Measurements from ENCODE around the gene MTMR4.

The MTMR4 gene

DNA sequence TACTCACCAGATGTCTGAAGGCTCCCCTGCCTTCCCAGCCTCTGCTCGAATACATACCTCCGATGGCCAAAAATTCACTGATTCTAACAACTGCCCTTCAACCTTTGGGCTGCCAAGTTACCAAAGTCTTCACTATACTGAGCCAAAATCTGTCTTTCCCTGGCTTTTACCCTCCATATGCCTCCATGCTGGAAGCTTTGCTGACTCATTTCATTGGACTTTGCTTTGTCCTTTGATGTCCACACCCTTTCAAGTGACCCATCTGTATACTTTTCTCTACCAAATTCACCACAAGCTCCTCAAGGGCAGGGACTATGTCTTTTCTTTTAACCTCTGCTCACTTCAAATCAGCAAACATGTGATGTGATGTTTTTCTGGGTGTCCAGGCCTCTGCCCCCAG is 21.0 kb upstream of the MTMR4 start:
- Histone ChIP-seq H3K27me3 (ENCODE audit: insufficient read depth, low read length) (peaks cover 13% of the 10 kb centered on the region), H3K79me2 (ENCODE audit: insufficient read depth, low read length) (no peaks in the 10 kb centered on the region), H3K36me3 (ENCODE audit: insufficient read depth, low read length) (no peaks in the 10 kb centered on the region), H3K9me3 (ENCODE audit: low read length) (no peaks in the 10 kb centered on the region), H3K4me3 (ENCODE audit: low read depth, low read length, poor library complexity, severe bottlenecking) (no peak overlapping the region), H3K9me2 (ENCODE audit: low read depth, low read length) (no peaks in the 10 kb centered on the region), H3K9ac (ENCODE audit: low read length) (no peak overlapping the region), H4K20me1 (ENCODE audit: insufficient read depth, low read length) (no peaks in the 10 kb centered on the region), H2AFZ (ENCODE audit: low read length) (no peak overlapping the region), H3K4me1 (ENCODE audit: insufficient read depth, low read length, severe bottlenecking) (no peaks in the 10 kb centered on the region), H3K4me2 (ENCODE audit: low read length) (no peak overlapping the region), H3K27ac (ENCODE audit: low read depth, low read length, poor library complexity, severe bottlenecking) (no peak overlapping the region), H3F3A (ENCODE audit: insufficient read depth, low read length) (no peaks in the 10 kb centered on the region)
- TF ChIP-seq EZH2 (IDR thresholded peaks at IDR 0.05; ENCODE audit: borderline replicate concordance, low read length) = no peak
- TF ChIP-seq, protein P1, sequence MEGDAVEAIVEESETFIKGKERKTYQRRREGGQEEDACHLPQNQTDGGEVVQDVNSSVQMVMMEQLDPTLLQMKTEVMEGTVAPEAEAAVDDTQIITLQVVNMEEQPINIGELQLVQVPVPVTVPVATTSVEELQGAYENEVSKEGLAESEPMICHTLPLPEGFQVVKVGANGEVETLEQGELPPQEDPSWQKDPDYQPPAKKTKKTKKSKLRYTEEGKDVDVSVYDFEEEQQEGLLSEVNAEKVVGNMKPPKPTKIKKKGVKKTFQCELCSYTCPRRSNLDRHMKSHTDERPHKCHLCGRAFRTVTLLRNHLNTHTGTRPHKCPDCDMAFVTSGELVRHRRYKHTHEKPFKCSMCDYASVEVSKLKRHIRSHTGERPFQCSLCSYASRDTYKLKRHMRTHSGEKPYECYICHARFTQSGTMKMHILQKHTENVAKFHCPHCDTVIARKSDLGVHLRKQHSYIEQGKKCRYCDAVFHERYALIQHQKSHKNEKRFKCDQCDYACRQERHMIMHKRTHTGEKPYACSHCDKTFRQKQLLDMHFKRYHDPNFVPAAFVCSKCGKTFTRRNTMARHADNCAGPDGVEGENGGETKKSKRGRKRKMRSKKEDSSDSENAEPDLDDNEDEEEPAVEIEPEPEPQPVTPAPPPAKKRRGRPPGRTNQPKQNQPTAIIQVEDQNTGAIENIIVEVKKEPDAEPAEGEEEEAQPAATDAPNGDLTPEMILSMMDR (IDR thresholded peaks at IDR 0.05; ENCODE audit: low read length) = no peak

DNA sequence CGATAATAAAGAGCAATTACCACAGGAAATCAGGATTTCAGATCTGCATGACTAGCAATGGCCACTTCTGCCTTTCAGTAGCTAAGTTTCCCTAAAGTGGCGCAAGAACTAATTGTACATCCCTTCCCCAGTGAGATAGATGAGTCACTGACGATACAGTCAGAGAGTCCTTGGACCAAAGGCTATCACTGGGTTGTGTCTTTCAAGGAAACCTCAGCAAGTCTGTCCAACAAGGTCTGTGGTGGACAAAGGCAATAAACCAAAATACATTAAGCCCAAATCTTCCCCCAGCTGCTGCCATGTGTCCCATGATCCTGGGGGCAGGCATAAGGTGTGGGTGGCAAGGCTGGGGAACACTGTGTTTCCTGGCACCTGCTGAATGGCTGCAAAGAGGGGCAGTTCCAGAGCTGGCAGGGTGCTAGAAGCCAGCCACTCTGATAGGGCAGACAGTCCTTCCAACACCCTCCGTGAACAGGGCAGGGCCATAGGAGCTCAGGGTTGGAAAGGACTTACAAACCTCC is 20.5 kb upstream of the MTMR4 start:
- Histone ChIP-seq H3K27ac (ENCODE audit: low read depth, low read length, poor library complexity, severe bottlenecking) (no peak overlapping the region), H2AFZ (ENCODE audit: low read length) (no peak overlapping the region), H4K20me1 (ENCODE audit: insufficient read depth, low read length) (no peaks in the 10 kb centered on the region), H3K79me2 (ENCODE audit: insufficient read depth, low read length) (no peaks in the 10 kb centered on the region), H3K4me3 (ENCODE audit: low read depth, low read length, poor library complexity, severe bottlenecking) (no peak overlapping the region), H3K27me3 (ENCODE audit: insufficient read depth, low read length) (peaks cover 17% of the 10 kb centered on the region), H3K4me2 (ENCODE audit: low read length) (no peak overlapping the region), H3F3A (ENCODE audit: insufficient read depth, low read length) (no peaks in the 10 kb centered on the region), H3K36me3 (ENCODE audit: insufficient read depth, low read length) (no peaks in the 10 kb centered on the region), H3K9me2 (ENCODE audit: low read depth, low read length) (no peaks in the 10 kb centered on the region), H3K4me1 (ENCODE audit: insufficient read depth, low read length, severe bottlenecking) (no peaks in the 10 kb centered on the region), H3K9ac (ENCODE audit: low read length) (no peak overlapping the region), H3K9me3 (ENCODE audit: low read length) (no peaks in the 10 kb centered on the region)
- no peak for TF ChIP-seq EZH2 (IDR thresholded peaks at IDR 0.05; ENCODE audit: borderline replicate concordance, low read length)
- TF ChIP-seq, protein P1 (IDR thresholded peaks at IDR 0.05; ENCODE audit: low read length) = no peak

DNA sequence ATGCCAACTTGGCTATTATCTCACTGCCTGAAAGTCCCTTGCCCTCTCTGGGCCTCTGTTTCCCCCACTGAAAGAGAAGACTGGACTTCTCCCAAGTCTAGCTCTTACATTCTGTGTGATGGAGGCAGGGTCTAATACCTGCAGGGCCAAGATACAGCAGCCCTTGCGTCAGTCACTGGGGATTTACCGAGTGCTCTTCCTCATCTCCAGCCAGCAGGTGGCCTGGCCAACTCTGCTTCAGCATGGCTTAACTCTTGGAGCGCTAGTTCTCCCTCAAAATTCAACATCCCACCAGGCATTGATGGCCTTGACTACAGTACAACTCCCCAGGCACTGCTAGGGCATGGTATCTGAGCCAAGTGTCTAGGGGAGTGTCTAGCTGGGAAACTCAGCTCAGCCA is 19.9 kb upstream of the MTMR4 start:
- H3K27ac ChIP-seq (ENCODE audit: low read depth, low read length, poor library complexity, severe bottlenecking) = no peak overlapping the region
- H3K9me3 ChIP-seq (ENCODE audit: low read length) = no peaks in the 10 kb centered on the region
- no peaks in the 10 kb centered on the region for H3K9me2 ChIP-seq (ENCODE audit: low read depth, low read length)
- no peaks in the 10 kb centered on the region for H3K36me3 ChIP-seq (ENCODE audit: insufficient read depth, low read length)
- no peaks in the 10 kb centered on the region for H3K79me2 ChIP-seq (ENCODE audit: insufficient read depth, low read length)
- no peak overlapping the region for H3K4me2 ChIP-seq (ENCODE audit: low read length)
- H4K20me1 ChIP-seq (ENCODE audit: insufficient read depth, low read length) = no peaks in the 10 kb centered on the region
- H3K4me1 ChIP-seq (ENCODE audit: insufficient read depth, low read length, severe bottlenecking) = no peaks in the 10 kb centered on the region
- H3K9ac ChIP-seq (ENCODE audit: low read length) = no peak overlapping the region
- peaks cover 21% of the 10 kb centered on the region for H3K27me3 ChIP-seq (ENCODE audit: insufficient read depth, low read length)
- TF ChIP-seq, protein P1 (IDR thresholded peaks at IDR 0.05; ENCODE audit: low read length) = no peak
- no peak for TF ChIP-seq EZH2 (IDR thresholded peaks at IDR 0.05; ENCODE audit: borderline replicate concordance, low read length)
- no peaks in the 10 kb centered on the region for H3F3A ChIP-seq (ENCODE audit: insufficient read depth, low read length)
- H2AFZ ChIP-seq (ENCODE audit: low read length) = no peak overlapping the region
- H3K4me3 ChIP-seq (ENCODE audit: low read depth, low read length, poor library complexity, severe bottlenecking) = no peak overlapping the region

All from OCI-LY1 (cell line).